Umbilical cord (tissue), 2 donors: ENCODE measurements around the gene SYNGR4. TPM values are rescaled to one million over a fixed set of nuclear protein-coding genes. Genes with fewer than 3 reads are reported as not detected.
"Not testable (repeated sequence)": the region's sequence is repeated elsewhere in the genome, so short reads cannot be mapped to it uniquely, and the experiment has no call there.

Source experiments
- DNase-seq: peaks from one replicate; pipeline ENCODE4 v3.0.0-alpha.2; 2015; ENCODE audit warnings: low spot score
- total RNA-seq: library from RNA; depleted of rRNA; stranded (reverse); fragments of >200 nt; gene quantifications from one replicate; pipeline ENCODE4 v1.2.3, GENCODE V29; 2014; ENCODE audit warnings: low replicate concordance; ENCODE audit not compliant: insufficient read depth

SYNGR4 gene, protein sequence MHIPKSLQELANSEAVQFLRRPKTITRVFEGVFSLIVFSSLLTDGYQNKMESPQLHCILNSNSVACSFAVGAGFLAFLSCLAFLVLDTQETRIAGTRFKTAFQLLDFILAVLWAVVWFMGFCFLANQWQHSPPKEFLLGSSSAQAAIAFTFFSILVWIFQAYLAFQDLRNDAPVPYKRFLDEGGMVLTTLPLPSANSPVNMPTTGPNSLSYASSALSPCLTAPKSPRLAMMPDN
- total RNA-seq: not detected

DNA sequence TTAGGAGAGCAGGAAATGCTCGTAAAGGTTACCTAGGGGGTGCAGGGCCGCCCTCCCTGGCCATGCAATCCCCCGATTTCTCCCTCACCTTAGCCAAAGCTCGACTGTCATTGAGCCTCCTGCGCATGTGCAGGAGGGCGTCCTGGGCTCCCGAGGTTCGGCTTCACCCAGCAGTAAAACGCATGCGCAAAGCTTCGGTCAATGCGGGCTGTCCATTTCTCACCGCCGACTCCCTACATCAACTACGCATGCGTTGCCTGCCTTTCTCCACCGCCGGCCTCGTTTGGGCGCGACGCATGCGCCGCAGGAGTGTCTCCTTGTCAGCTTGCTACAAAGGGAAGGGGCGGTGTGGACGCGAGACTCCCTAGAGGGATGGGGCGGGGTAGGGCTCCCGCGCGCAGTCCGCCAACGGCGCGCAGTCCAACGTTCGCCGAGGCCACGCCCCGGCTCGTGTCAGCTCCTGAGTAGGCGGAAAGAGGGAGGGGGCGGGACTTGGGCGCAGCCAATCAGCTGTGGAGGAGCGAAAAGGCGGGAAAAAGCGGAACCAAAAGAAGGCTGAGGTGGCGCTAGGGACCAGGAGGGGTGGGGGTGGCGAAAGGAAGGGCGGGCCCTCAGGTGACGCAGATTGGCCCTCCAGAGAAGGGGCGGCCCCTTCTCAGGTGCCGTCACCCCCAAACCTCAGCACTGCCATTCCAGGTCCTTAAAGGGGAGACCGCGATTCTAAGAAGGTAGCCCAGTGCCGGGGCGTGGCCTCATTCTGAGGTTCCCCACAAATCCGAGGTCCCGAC lies at the start of gene SYNGR4, which contains the start of gene TMEM143:
Gene SYNGR4, plus strand, starts transcription at position 558 of the 788 bp plus-strand sequence. CDS start 1,476 bp downstream, outside the sequence.
Gene TMEM143, minus strand, starts transcription at position 131 of the 788 bp plus-strand sequence. Its CDS starts 20 bp downstream, at position 111.
- peak; percentile 100 for DNase-seq

DNA sequence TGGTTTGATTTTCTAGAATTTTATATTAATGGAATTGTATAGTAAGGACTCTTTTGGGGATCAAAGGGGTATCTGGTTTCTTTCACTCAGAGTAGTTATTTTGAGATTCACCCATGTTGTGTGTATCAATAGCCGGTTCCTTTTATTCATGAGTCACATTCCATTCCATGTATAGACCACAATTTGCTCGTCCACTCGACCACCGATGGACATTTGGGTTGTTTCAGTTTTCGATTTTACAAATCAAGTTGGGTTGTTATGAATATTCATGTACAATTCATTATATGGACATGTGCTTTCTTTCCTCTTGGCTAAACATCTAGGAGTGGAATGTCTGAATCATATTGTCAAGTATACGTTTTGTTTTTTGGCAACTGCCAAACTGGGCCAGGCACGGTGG lies 48.5 kb upstream of the SYNGR4 start:
- DNase-seq: no peak

DNA sequence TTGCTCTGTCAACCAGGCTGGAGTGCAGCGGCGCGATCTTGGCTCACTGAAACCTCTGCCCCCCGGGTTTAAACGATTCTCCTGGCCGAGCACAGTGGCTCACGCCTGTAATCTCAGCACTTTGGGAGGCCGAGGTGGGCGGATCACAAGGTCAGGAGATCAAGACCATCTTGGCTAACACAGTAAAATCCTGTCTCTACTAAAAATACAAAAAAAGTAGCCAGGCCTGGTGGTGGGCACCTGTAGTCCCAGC lies 46.5 kb upstream of the SYNGR4 start:
- DNase-seq: not testable (repeated sequence)

DNA sequence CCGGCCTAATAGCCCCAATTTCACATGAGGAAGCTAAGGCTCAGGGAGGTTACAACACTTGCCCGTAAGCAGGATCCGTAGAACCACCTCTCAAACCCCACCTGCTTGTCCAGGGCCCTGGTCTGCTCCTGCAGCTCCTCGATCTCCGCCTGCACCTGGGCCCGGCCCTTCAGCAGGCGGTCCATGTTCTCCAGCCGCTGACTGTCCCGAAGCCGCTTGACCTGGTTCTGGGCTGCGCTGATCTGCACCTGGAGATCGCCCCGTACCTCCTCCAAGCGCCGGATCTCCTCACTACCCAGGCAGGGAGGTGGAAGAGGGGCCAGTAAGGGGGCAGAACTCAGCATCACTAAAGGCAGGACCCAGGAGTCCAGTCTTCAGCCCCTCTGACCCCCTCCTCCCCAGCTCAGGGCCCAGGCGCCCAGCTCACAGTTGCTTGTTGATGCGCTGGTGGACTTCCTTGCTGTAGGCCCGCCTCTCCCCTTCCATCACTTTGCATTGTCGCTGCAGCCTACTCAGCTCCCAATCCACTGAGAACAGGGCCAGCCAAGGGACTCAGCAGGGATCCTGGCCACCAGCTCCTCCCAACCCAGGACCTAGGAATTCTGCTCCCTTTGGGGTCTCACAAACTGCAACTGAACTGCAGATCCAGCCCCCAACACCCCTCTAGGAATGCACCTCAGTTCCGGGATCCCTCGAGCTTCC lies 45.7 kb upstream of the SYNGR4 start:
- no peak for DNase-seq

DNA sequence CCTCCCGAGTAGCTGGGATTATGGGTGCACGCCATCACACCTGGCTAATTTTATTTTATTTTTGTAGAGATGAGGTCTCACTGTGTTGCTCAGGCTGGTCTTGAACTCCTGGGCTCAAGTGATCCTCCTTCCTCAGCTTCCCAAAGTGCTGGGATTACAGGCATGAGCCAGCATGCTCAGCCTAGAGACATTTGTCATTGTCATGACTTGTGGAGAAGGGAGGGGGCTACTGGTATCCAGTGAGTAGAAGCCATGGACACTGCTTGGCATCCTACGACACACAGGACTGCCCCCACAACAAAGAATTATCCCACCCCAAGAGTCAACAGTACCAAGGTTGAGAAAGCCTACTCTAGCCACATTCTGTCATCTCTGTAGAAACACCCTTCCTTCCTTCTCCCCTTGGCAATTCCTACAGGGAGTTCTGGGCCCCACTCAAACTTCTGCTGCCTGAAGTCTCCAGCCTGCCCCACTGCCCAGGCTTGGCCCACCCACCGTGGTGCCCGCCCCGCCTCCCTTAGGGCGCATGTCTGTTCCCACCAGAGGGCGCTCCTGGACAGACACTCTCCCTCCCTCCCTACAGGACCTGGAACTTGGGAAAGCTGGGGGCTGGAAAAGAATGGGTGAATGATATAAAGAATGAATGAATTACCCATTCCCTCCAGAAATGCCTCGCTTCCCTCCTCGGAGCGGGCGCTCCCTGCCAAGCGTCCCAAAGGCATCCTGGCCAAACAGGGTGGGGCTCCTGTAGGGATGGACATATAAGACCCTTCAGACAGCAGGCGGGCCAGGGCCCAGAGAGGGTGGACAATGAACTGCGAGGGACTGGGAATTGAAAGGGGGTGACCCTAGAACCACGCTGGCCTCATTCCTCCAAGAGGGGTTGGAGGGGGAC lies 44.3 kb upstream of the SYNGR4 start:
- peak; percentile 83 for DNase-seq

DNA sequence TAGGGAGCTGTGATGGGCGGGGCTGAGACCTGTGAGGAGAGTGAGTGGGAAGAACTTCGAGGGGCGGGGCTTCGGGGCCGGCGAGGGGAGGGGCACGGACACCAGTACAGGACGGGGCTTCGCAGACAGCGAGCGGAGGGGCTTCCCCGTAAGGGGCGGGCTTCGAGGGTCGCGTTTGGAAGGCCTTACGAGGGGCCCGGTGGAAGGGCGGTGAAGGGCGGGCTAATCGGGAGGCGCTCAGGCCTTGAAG lies 42.9 kb upstream of the SYNGR4 start:
- peak; percentile 98 for DNase-seq

DNA sequence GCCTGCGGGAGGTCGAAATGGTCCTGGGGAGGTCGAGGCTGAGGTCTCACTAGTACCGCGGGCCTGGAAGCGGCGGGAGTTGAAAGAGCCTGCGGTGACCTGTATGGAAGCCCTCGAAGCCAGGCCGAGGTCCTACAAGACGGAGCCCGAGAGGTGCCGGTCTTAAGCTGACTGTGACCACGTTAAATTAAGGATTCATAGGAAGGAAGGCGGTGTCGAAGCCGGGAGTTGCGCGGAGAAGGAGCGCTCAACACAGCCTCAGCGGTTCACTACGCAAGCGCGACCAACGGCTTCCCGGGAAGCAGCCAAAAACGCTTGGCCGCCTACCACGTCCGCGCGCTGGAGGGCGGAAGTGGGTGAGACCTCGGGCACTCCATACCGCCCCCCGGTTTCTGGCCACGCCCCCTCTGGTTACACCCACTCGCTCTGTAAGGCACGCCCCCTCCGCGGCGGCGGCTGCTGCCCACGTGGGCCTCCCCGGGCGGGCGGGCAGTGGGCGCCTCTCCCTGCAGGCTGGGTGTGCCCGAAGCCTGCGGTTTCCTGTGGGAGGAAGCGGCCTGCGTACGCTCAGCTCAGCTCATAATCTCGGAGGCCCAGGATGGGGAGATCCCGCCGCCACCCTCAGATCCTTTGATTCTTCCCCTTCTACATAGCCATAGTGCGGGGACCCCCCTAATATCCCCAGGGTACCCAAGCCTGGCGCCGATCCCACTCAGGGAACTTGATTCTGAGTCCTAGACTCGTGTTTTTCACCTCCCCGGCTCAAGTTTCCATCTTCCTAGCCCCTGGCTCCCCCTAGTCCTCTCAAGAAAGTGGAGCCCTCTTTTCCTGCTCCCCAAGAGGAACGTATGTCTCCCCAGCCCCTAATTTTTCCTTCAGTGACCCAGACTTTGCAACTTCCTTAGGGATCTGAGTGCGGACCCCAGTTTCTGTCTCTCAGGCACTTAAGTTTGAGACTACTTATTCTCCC lies 42.3 kb upstream of the SYNGR4 start:
- peak; percentile 99 for DNase-seq

DNA sequence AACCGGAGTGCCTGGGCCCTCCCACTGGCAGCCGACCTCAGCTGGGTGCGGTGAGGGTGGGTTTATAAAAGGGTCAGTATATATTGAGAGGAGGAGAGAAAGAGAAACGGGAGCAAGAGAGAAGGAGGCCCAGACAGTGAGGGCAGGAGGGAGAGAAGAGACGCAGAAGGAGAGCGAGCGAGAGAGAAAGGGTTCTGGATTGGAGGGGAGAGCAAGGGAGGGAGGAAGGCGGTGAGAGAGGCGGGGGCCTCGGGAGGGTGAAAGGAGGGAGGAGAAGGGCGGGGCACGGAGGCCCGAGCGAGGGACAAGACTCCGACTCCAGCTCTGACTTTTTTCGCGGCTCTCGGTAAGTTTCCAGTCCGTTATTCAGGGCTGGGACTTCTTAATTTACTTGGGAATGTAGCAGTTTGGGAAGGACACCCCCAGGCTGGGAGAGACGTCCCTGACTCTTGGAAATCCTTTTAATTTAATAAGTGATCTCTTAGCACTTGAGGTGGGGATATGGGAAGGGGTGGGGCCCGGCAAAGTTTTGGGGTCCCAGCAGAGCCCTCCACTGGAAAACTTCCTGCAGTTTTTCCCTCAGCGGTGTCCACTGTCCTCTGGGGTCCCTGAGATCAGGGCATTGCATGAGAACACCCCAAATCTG lies 38.8 kb upstream of the SYNGR4 start, which contains the start of gene EMP3:
Gene EMP3, plus strand, starts transcription at position 288 of the 646 bp plus-strand sequence. CDS start 1,293 bp downstream, outside the sequence.
- peak; percentile 98 for DNase-seq

DNA sequence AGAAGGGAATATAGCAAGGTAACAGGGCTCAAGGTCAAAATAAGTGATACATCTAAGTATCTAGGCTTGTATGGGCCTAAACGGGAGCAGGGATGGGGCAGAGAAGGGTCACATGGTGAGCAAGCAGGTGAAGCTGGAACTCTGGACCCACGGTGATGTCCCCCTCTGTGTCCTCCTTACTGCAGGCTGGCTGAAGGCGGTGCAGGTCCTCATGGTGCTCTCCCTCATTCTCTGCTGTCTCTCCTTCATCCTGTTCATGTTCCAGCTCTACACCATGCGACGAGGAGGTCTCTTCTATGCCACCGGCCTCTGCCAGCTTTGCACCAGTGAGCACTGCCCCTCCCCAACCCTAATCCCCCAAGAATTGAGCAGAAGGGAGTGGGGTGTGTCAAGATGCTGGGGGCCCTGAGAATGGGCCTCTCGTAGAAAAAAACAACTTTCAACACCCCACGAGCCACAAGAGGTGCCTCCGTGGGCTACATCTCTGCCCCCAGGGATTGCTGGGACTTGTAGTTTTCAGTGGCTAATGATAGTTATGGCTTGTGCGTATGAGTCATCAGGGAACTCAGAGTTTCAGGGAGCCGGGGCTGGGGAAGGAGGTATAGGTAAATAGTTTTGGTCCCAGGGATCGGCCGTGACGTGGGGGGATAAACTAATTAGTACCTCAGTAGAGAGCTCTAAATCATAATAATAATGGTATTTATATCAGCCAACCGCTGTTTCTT lies 34.8 kb upstream of the SYNGR4 start:
- DNase-seq: peak; percentile 54

DNA sequence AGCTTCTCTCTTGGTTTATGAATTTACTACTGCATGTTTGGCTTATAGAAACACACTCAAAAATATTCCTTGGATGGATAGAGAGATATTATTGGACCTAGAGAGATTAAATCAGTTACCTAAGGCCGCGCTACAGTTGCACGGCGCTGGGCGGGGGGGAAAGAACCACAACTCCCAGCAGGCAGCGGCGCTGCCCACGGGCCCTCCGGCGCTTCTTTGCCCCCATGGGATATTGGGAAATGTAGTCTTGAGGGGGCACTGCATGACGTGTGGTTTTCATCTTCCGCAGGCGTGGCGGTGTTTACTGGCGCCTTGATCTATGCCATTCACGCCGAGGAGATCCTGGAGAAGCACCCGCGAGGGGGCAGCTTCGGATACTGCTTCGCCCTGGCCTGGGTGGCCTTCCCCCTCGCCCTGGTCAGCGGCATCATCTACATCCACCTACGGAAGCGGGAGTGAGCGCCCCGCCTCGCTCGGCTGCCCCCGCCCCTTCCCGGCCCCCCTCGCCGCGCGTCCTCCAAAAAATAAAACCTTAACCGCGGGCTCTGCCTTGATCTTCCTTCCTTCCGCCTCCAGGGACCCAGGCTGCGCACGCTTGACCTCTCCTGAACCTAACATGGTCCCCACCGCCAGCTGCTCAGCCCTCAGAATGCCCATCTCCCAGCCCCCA lies 34.0 kb upstream of the SYNGR4 start:
- peak; percentile 76 for DNase-seq

DNA sequence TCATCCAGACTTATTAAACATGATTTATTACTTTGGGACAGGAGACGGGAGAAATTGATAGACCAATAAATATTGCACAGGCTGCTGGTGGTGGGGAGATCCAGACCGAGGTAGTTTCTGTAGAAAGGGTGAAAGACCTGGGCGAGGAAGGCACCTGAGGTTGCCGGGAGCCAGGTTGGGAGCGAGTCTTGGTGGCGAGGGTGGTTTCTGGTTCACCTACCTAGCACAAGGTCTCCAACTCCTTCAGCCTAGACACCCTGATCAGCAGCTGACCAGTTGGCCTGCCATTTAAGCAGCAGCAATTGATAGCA lies 31.9 kb upstream of the SYNGR4 start:
- DNase-seq: no peak

DNA sequence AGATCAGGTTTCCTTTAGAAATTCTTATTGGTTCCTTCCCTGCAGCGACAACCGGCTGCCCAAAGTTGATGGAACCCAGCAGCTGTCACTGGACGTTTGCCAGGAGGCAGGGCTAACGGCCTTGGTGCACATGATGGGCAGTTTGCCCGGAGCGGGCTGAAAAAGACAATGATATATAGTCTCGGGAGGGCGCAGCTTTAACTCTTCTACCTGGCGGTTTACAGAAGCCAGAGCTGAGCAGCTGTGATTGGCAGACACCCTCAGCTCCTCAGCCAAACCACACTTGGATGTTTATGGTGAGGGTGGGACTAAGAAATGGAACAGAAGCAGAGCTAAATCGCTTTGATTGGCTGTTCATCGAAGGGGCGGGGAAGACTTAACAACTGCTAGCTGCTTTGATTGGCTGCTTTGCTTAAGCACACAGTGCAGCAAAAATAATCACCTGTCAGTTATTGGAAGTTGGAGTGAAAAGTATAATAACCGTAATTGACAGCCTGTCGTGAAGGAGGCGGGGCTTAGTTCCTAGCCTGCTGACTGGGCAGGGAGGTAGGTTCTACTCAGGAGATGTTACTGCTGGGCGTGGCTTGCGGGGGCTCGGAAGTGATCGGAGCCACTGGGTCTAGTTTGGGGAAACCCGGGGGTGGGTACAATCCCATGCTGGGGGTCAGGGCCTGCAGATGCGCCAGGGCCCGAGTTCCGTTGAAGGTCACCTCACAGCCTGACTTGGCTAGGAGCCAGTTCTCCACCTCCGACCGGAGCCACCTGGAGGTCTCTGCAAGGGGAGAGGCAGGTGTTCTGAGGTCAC lies 31.3 kb upstream of the SYNGR4 start:
- DNase-seq: peak; percentile 98

DNA sequence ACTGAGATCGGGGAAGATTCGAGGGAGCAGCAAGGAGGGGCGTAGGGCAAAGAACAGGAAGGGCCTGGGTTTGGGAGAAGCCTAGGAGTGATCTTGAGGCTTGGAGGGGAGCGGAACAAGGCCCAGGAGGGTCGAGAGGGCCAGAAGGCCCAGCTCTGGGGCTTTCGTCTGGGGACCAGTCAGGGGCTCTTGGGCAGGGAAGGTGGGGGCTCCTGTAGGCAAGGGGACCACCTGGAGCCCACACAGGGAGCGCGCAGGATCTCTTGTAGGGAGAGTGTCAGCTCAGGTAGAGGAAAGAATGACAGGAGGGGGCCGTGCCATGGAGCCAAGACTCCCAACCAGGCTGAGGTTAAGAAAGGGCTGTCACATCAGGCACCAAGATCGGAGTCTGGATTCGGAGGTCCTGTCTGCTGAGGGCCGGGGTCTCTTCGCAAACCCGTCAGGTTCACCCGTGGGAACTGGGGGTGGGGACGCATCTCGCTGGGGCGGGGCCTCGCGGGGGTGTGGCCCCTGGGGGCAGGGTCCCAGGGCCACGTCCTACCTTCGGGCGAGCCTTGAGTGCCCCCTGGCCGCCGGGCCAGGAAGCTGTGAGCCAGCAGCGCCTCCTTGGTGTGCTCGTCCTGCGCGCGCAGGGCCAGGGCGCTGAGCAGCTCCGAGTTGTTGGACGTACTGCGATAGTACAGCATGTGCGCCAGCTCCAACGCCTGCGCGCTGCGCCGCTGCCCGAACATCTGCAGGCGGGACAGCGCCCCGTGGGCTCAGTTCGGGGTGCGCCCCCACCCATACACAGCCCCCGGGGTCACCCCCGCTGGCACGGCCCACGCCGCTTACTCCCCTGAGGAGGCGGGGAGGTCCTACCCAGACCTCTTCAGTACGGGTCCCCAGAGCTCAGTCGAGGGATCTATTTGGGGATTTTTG lies 30.4 kb upstream of the SYNGR4 start:
- DNase-seq: peak; percentile 95

DNA sequence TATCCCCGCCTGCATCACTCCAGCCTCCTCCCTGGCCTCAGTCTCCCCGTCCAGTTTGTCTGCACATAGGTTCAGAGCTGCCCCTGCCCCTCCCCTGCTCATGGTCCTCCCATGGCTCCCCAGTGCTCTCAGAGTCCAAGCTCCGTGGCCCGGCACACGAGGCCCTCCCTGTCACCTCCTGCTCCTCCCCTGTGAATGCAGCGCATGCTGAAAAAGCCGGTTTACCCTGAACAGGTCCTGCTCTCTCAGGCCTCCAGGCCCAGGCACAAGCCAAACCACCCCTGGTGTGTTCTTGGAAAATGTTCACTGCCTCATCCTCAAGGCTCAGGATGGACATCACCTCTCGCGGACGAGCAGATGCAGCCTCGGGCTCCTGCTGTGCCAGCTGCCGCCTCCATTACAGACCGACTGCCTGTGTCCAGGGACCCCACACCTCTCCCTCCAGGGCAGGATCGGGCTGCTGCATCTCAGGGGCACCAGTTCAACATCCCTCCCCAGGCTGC lies 25.9 kb upstream of the SYNGR4 start:
- DNase-seq: no peak

DNA sequence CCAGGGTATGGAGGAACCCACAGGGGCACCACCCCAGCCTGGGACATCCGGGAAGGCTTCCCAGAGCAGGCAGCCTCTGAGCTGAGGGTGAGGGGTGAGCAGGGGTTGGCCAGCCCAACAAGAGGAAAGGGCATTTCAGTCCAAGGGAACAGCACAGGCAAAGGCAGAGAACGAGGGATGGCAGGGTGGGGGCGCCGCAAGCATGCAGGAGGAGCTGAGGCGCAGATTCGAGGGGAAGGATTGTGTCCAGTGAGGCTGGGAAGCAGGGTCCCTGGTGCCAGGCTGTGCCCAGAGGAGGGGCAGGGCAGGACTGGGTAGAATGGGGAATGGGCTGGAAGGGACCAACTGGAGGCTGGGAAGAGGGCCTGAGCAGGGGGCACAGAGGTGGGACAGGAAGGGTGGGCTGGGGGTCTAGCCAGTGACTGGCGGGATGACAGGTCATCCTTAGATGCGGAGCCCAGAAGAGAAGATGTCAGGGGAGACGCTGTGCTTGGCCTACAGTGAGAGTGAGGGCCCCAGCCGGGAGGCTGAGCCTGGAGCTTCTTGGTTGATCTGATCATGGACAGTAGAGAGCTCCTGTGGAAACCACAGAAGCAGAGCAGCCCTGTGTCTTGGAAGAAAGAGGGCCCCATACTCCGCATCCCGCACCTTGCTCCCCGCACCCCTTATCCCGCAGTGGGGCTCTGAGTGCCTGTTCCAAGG lies 25.2 kb upstream of the SYNGR4 start:
- DNase-seq: no peak

DNA sequence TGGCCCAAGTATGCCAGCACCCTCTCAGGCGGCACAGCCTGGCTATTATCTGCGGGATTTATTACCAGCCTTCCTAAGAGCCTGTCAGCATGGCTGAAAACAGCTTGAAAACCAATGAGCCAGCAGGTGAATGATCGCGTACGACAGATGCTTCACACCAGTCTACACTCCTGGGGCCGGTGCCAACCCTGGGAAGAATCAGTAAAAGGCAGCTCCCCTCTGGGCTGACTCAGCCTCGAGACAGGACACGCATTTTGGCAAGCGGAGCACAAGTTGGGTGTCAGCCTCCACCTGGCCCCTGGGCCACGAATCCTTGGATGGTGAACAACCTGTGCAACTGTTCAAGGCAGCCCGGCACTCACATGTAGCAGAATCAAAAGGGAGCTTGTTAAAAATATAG lies 23.2 kb upstream of the SYNGR4 start:
- DNase-seq: no peak
